GM18508 (cell line): Measurements from ENCODE around the gene RUSF1.
"Not testable (repeated sequence)": the region's sequence is repeated elsewhere in the genome, so short reads cannot be mapped to it uniquely, and the experiment has no call there.

Experiments
- ATAC-seq: cut with Tn5 transposase; IDR thresholded peaks from one replicate; pipeline ENCODE4 v1.9.1; 2021; ENCODE audit warnings: moderate number of reproducible peaks; ENCODE audit not compliant: insufficient read depth, unreplicated experiment

RUSF1 gene

DNA sequence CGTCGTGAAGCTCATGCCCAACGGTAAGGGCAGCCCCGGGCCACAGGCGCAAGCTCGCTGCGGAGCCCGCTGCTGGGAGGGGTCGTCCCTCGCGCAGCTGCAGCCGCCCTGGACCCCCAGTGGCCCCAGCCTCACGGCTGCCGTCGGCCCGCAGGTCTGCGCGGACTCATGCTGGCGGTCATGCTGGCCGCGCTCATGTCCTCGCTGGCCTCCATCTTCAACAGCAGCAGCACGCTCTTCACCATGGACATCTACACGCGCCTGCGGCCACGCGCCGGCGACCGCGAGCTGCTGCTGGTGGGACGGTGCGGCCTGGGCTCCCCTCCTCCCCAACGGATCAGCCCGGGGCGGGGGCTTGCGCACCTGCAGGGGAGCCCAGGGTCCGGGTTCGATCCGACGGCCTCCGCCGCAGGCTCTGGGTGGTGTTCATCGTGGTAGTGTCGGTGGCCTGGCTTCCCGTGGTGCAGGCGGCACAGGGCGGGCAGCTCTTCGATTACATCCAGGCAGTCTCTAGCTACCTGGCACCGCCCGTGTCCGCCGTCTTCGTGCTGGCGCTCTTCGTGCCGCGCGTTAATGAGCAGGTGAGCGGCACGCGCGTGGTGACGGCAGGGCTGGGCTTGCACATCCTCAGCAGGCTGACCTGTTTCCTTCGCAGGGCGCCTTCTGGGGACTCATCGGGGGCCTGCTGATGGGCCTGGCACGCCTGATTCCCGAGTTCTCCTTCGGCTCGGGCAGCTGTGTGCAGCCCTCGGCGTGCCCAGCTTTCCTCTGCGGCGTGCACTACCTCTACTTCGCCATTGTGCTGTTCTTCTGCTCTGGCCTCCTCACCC is 19.5 kb downstream of the RUSF1 start:
- ATAC-seq: no peak

DNA sequence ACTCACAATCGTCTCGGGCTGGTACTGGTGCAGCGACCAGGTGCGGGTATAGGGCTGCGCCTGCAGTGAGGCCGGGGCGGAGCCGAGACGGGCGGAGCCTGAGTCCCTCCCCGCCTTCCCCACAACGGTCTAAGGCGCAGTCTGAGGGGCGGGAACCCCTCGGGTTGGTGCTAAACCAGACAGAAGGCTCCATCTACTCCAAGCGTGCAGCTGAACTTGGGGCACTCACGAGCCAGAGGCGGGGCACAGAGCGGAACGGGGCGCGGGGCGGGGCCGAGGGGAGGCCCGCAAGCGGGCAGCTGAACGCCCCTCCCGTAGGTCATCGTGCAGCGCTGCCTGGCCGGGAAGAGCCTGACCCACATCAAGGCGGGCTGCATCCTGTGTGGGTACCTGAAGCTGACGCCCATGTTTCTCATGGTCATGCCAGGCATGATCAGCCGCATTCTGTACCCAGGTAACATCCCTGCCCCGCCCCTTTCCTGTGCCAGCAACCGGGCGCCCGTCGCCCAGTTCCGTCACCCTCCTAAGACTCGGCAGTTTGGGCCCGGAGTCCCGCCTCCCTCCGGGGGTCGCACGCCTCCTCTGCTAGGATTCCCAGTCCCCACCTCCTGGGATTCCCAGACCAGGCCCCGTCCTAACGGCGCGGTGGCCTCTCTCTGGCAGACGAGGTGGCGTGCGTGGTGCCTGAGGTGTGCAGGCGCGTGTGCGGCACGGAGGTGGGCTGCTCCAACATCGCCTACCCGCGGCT is 20.3 kb downstream of the RUSF1 start:
- peak; percentile 42 for ATAC-seq

GRCh38 chr16:31487071-31487719 is 21.0 kb downstream of the RUSF1 start:
- ATAC-seq: no peak

DNA sequence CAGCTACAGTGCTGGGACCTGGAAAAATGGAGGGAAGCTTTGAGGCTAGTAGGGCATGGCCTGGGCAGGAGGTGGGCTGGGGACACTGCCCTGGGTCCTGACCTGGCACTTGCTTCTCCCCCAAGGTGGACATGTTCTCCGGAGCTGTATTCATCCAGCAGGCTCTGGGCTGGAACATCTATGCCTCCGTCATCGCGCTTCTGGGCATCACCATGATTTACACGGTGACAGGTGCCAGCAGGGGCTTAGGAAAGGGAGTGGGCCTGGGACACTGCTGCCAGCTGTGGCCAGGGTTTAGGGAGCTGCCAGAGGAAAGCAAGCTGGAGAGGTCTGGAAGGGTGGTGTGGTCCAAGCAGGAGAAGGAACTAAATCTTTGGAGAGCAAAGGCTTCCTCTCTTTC is 22.1 kb downstream of the RUSF1 start:
- no peak for ATAC-seq

- no peak for ATAC-seq
These were observed 22.6 kb downstream of the RUSF1 start for GRCh38 chr16:31485571-31485970.

DNA sequence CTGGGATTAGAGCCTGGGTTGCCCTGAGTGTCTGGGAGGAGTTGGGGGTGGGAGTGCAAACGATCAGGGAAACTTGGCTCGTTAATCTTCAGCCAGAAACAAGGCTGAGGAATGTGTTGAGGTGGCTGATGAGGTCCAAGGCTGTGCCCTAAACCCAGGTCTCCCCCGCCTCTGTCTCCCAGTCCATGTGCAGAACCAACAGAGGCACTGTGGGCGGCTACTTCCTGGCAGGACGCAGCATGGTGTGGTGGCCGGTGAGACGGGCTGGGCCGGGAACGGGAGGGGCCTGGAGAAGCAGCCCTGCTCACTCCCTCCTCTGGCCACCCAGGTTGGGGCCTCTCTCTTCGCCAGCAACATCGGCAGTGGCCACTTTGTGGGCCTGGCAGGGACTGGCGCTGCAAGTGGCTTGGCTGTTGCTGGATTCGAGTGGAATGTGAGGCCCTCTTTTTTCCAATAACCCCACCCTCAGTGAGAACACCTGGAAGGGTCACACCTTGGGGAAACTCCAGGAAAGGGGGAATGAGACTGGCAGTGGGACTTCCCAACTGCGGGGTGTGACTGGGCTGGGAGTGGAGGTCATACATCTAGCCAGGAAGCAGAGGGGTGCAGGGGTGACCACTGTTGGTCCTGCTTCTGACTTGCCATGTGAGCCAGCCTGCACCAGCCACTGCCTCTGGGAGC is 23.6 kb downstream of the RUSF1 start:
- ATAC-seq: no peak

DNA sequence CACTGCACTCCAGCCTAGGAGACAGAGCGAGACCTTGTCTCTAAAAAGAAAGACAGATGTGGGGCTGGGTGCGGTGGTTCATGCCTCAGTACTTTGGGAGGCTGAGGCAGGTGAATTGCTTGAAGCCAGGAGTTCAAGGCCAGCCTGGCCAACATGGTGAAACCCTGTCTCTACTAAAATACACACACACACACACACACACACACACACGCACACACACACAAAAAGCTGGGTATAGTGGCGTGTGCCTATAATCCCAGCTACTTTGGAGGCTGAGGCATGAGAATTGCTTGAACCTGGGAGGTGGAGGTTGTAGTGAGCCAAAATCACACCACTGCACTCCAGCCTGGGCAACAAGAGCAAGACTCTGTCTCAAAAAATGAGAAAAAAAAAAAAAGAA is 24.1 kb downstream of the RUSF1 start:
- not testable (repeated sequence) for ATAC-seq

GRCh38 chr16:31483081-31483480 is 25.1 kb downstream of the RUSF1 start, which contains the start of gene SLC5A2:
Gene SLC5A2 (plus strand): TSS chr16:31483123. CDS start chr16:31483137, 14 bp downstream.
- no peak for ATAC-seq

GRCh38 chr16:31480851-31481536 is 27.2 kb downstream of the RUSF1 start:
- ATAC-seq: no peak

GRCh38 chr16:31479751-31480150 is 28.4 kb downstream of the RUSF1 start:
- ATAC-seq: no peak

GRCh38 chr16:31478956-31479355 is 29.2 kb downstream of the RUSF1 start:
- no peak for ATAC-seq

DNA sequence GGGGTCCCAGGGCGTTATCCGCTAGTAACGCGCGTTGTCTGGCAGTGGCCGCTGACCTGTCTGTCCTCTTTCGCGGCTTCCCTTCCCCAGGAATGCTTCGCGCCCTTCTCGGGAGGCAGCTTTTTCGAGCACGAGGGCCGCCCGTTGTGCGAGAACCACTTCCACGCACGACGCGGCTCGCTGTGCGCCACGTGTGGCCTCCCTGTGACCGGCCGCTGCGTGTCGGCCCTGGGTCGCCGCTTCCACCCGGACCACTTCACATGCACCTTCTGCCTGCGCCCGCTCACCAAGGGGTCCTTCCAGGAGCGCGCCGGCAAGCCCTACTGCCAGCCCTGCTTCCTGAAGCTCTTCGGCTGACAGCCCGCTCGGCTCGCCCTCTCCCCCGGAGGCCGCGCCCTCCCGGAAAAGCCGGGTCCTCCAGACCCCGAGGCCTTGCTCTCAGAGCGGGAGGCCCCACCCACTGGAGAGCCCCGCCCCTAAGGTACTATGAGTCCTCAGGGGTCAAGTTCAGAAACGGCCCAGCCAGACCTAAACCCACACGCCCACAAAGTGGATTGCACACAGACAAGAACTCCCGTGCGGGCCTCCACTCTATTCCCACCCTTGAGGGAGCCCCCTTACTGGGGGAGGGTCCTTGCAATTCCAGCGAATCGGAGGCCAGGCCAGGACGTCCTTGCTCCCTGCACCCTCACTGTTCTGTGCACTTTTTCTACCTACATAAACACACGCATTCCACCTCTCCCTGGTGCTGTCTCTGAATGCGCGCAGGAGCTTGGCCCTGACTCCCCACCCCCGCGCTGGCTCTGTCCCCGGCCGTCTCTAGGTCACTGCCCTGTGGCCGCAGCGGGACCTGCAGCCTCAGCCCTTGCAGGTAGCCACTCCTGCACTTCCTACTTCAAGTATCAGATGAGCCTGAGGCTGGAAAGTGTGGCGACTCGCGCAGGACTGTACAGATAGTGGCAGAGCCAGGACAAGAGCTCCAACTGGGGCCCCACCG is 30.7 kb downstream of the RUSF1 start:
- no peak for ATAC-seq

DNA sequence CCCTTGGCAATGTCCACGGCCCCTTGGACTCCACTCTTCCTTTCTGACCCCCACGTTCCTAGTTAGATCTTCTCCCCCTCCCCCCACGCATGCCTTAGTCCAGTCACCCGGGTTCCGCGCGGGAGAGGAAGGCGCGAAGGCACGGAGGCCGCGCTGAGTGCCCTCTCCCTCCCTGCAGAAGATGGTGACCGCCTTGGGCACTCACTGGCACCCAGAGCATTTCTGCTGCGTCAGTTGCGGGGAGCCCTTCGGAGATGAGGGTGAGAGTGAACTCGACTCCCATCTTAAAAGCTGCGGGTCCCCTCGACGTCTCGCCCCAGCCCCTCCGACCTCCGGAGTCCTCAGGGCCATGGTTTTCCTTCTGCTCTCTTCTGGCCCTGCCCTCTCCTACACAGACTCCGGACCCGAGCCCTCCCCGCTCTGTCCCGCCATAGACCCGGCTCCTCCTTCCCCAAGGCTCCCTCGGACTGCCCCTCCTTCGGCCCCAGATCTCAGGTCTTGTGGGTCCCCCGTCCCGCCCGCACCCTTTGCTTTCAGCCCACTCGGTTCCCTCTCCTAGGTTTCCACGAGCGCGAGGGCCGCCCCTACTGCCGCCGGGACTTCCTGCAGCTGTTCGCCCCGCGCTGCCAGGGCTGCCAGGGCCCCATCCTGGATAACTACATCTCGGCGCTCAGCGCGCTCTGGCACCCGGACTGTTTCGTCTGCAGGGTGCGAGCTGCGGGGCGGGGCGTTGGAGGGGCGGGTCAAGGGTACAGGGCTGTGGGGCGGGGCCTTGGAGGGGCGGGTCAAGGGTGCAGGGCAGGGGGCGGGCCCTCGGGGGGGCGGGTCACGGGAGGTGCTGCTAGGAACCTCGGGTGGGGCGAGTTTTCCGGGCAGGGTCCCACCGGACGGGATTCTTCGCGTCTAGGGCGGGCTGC is 31.6 kb downstream of the RUSF1 start:
- ATAC-seq: no peak

DNA sequence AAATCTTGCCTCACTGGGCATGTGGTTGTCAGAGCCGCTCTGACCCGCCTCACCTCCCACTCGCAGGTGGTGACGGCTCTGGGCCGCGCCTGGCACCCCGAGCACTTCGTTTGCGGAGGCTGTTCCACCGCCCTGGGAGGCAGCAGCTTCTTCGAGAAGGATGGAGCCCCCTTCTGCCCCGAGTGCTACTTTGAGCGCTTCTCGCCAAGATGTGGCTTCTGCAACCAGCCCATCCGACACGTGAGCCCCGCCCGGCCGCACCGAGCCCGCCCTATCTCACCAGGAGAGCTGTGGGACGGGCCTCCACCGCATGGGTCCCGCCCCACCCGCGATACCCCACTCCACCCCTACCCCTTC is 32.3 kb downstream of the RUSF1 start:
- ATAC-seq: no peak

DNA sequence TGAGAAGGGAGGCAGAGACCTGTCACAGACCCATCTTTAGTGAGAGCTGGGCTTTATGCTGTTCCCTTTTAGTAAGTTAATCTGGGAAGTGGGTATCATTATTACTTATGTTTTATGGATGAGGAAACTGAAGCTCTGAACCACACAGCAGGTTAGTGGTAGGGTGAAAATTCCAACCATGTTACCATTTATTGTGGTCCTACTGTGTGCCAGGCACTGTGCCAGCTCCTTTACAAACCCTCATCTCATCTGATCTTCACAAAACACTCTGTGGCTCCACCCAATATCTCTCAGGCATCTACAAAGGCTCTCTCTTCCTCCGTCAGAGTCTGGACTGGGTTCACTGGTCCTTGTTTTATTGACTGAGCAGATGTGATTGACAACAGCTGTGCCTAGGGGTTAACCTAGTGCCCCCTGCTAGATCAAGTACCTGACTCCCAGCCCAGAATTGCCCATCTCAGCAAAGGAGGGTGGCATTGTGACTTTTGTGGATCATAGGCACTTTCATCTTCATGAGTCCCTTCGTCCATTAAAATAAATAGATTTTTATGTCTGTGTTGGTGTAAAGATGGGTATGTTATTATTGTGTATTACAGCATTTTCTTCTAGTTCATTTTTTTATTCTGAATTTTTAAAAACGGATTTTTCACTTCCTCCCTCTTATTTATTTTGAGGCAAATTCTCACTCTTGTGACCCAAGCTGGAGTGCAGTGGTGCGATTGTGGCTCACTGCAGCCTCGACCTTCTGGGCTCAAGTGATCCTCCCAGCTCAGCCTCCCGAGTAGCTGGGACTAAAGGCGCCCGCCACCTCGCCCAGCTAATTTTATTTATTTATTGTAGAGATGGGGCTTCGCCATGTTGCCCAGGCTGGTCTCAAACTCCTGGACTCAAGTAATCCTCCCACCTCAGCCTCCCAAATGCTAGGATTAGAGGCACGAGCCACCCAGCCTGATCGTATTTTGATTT is 33.1 kb downstream of the RUSF1 start:
- ATAC-seq: no peak

DNA sequence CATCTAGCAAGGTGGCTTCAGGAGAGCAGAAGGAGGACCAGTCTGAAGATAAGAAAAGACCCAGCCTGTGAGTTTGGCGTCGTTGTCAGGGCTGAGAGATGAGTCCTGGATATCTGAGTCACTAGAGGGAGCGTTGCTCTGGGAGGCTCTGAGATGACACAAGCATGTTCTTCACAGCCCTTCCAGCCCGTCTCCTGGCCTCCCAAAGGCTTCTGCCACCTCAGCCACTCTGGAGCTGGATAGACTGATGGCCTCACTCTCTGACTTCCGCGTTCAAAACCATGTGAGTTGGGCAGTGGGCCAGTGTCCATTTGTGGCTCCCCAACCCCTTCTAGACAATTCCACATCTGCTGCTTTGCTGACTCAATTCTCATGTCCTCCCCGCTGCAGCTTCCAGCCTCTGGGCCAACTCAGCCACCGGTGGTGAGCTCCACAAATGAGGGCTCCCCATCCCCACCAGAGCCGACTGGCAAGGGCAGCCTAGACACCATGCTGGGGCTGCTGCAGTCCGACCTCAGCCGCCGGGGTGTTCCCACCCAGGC is 33.9 kb downstream of the RUSF1 start:
- ATAC-seq: no peak
